Natural killer cell treated with Interleukin-12 subunit alpha and Interleukin-12 subunit beta and Interleukin-15 and Interleukin-18, amount 100 ng/mL, for 72 hours (primary cell): ENCODE measurements around the gene REG3A. TPM values are rescaled to one million over a fixed set of nuclear protein-coding genes. Genes with fewer than 3 reads are reported as not detected.

Experiments used
- total RNA-seq, 2 donors: library from RNA; stranded (reverse); gene quantifications; one replicate each; pipeline ENCODE4 v1.2.3, GENCODE V29; 2022

The REG3A gene
- total RNA-seq, 2 donors from 2014 or later: not detected

Other genes starting within 250 kb of the REG3A start
- not detected for gene REG3G, start 134.1 kb downstream of the REG3A start, total RNA-seq
- not detected for gene REG1B, start 71.8 kb downstream of the REG3A start, total RNA-seq
- not detected for gene REG1A, start 39.3 kb downstream of the REG3A start, total RNA-seq